GM23338 (cell line): ENCODE measurements around the gene ADGRL3. TPM values are rescaled to one million over a fixed set of nuclear protein-coding genes. Genes with fewer than 3 reads are reported as not detected.

ENCODE experiments used
- ATAC-seq: fragments of 200-7000 bp; cut with Tn5 transposase; 3 replicates; pipeline ENCODE4 v1.9.1; 2020
- DNase-seq: peaks from one replicate; pipeline ENCODE4 v3.0.0-alpha.2; 2015; ENCODE audit warnings: low spot score
- H2AFZ ChIP-seq: fragments of 200-600 bp; sonication (generic); 2 replicates; pipeline ENCODE4 v1.8.0; 2016; ENCODE audit warnings: antibody characterized with exemption, mild to moderate bottlenecking, moderate library complexity
- H3F3A ChIP-seq: fragments of 200-600 bp; sonication (generic); replicated peaks from 2 replicates; pipeline ENCODE4 v1.8.0; 2017; ENCODE audit warnings: antibody characterized with exemption, mixed run types, low read depth
- H3K27ac ChIP-seq: fragments of 200-600 bp; sonication (generic); 2 replicates; pipeline ENCODE4 v1.6.1; 2016; ENCODE audit warnings: low read depth
- H3K27me3 ChIP-seq: fragments of 200-600 bp; sonication (generic); 2 replicates; pipeline ENCODE4 v1.8.0; 2016; ENCODE audit warnings: mild to moderate bottlenecking, mixed run types, moderate library complexity; ENCODE audit not compliant: insufficient read depth
- H3K36me3 ChIP-seq: fragments of 200-600 bp; sonication (generic); 2 replicates; pipeline ENCODE4 v1.8.0; 2016; ENCODE audit warnings: mild to moderate bottlenecking; ENCODE audit not compliant: insufficient read depth
- H3K4me1 ChIP-seq: fragments of 200-600 bp; sonication (generic); 2 replicates; pipeline ENCODE4 v1.8.0; 2016; ENCODE audit warnings: mild to moderate bottlenecking, moderate library complexity; ENCODE audit not compliant: insufficient read depth
- H3K4me2 ChIP-seq: fragments of 200-600 bp; sonication (generic); 2 replicates; pipeline ENCODE4 v1.7.1; 2017; ENCODE audit warnings: mixed run types
- H3K4me3 ChIP-seq: fragments of 200-600 bp; sonication (generic); 2 replicates; pipeline ENCODE4 v1.6.1; 2016; ENCODE audit warnings: mixed run types
- H3K79me2 ChIP-seq: fragments of 200-600 bp; sonication (generic); replicated peaks from 2 replicates; pipeline ENCODE4 v1.8.0; 2017; ENCODE audit warnings: mild to moderate bottlenecking; ENCODE audit not compliant: insufficient read depth
- H3K9me2 ChIP-seq: fragments of 200-600 bp; sonication (generic); 2 replicates; pipeline ENCODE4 v1.8.0; 2017; ENCODE audit not compliant: insufficient read depth
- H4K20me1 ChIP-seq: fragments of 200-600 bp; sonication (generic); replicated peaks from 2 replicates; pipeline ENCODE4 v1.8.0; 2017; ENCODE audit warnings: mild to moderate bottlenecking; ENCODE audit not compliant: insufficient read depth
- H3K27ac Mint-ChIP-seq: 2 replicates; pipeline ENCODE4 v1.8.0; 2020; ENCODE audit warnings: inconsistent platforms, mild to moderate bottlenecking, moderate library complexity, mixed read lengths
- H3K27me3 Mint-ChIP-seq: 3 replicates; pipeline ENCODE4 v1.8.0; 2022; ENCODE audit warnings: low read depth, mild to moderate bottlenecking, moderate library complexity, mixed read lengths, inconsistent platforms; ENCODE audit not compliant: insufficient read depth, poor library complexity
- H3K36me3 Mint-ChIP-seq: 3 replicates; pipeline ENCODE4 v1.8.0; 2021; ENCODE audit warnings: low read depth, mild to moderate bottlenecking, inconsistent platforms, moderate library complexity, mixed read lengths
- H3K4me1 Mint-ChIP-seq: 3 replicates; pipeline ENCODE4 v1.8.0; 2020; ENCODE audit warnings: mild to moderate bottlenecking, inconsistent platforms, mixed read lengths
- H3K4me3 Mint-ChIP-seq: 3 replicates; pipeline ENCODE4 v1.8.0; 2021; ENCODE audit warnings: moderate library complexity, mild to moderate bottlenecking, inconsistent platforms, mixed read lengths
- H3K9me3 Mint-ChIP-seq: 3 replicates; pipeline ENCODE4 v1.8.0; 2020; ENCODE audit warnings: moderate library complexity, mild to moderate bottlenecking, inconsistent platforms, mixed read lengths
- CREB1 ChIP-seq: fragments of 250-450 bp; sonication (Bioruptor Pico); IDR thresholded peaks from 2 replicates; pipeline ENCODE4 v1.5.0; 2020; ENCODE audit warnings: low read depth, mild to moderate bottlenecking, moderate library complexity
- ETS1 ChIP-seq: IDR thresholded peaks from 2 replicates; pipeline ENCODE4 v1.6.1; 2016; ENCODE audit warnings: antibody characterized with exemption
- EZH2 ChIP-seq: fragments of 200-600 bp; sonication (generic); IDR thresholded peaks from one replicate; pipeline ENCODE4 v1.8.0; 2017; ENCODE audit warnings: antibody characterized with exemption, mild to moderate bottlenecking, low read depth; ENCODE audit not compliant: unreplicated experiment
- EZH2phosphoT487 ChIP-seq: fragments of 200-600 bp; sonication (generic); IDR thresholded peaks from one replicate; pipeline ENCODE4 v1.8.1; 2018; ENCODE audit warnings: antibody characterized with exemption; ENCODE audit not compliant: unreplicated experiment
- JUNB ChIP-seq: IDR thresholded peaks from one replicate; pipeline ENCODE4 v1.6.1; 2016; ENCODE audit warnings: antibody characterized with exemption; ENCODE audit not compliant: unreplicated experiment
- NANOG ChIP-seq: IDR thresholded peaks from 2 replicates; pipeline ENCODE4 v1.6.1; 2016; ENCODE audit warnings: antibody characterized with exemption, borderline replicate concordance
- POLR2AphosphoS5 ChIP-seq: IDR thresholded peaks from 2 replicates; pipeline ENCODE4 v1.6.1; 2016; ENCODE audit warnings: antibody characterized with exemption, low read depth
- REST ChIP-seq: IDR thresholded peaks from one replicate; pipeline ENCODE4 v1.6.1; 2018; ENCODE audit warnings: antibody characterized with exemption; ENCODE audit not compliant: unreplicated experiment
- STAT1 ChIP-seq: IDR thresholded peaks from one replicate; pipeline ENCODE4 v1.6.1; 2016; ENCODE audit warnings: antibody characterized with exemption; ENCODE audit not compliant: unreplicated experiment
- ZNF114 ChIP-seq: fragments of 250-450 bp; sonication (Bioruptor Pico); IDR thresholded peaks from 2 replicates; pipeline ENCODE4 v1.5.0; 2020; ENCODE audit warnings: mild to moderate bottlenecking, moderate library complexity
- ZNF331 ChIP-seq: fragments of 250-450 bp; sonication (Bioruptor Pico); IDR thresholded peaks from 2 replicates; pipeline ENCODE4 v1.5.0; 2020; ENCODE audit warnings: low read depth, mild to moderate bottlenecking, moderate library complexity
- polyA plus RNA-seq: library from polyadenylated mRNA; unstranded; fragments of >200 nt; fragmentation: Nextera tagmentation; extraction: Ambion mirVana; gene quantifications from 2 replicates; pipeline ENCODE4 v1.2.1, GENCODE V29; 2016
- total RNA-seq: library from RNA; depleted of rRNA; stranded (reverse); fragments of >200 nt; shearing (Covaris generic); gene quantifications from 2 replicates; pipeline ENCODE4 v1.2.3, GENCODE V29; 2014
- TF ChIP-seq, protein P1 (sequence below): fragments of 250-450 bp; sonication (Bioruptor Pico); IDR thresholded peaks from 2 replicates; pipeline ENCODE4 v1.5.0; 2020; ENCODE audit warnings: mild to moderate bottlenecking, moderate library complexity
- TF ChIP-seq, protein P2 (sequence below), 2 experiments: fragments of 200-600 bp in 1 of 2; sonication (generic) in 1 of 2; conservative IDR thresholded peaks; 2 replicates each; pipeline versions ENCODE4 v1.5.1 to v1.6.1; 2016 to 2017; ENCODE audit warnings: antibody characterized with exemption in 2 of 2, low read depth in 2 of 2, mild to moderate bottlenecking in 2 of 2, moderate library complexity in 1 of 2

The ADGRL3 gene
- total and polyA plus RNA-seq, 2 experiments from 2014 or later, result 9.7 to 16.5 TPM

GRCh38 chr4:61795998-61796397 is 595.9 kb downstream of the ADGRL3 start (continued):
- TF ChIP-seq CREB1 (no peak), NANOG (no peak), EZH2 (no peak)

GRCh38 chr4:61799794-61800193 is 599.7 kb downstream of the ADGRL3 start:
- no peak overlapping the region for H3K4me3 ChIP-seq
- no peaks in the 10 kb centered on the region for H4K20me1 ChIP-seq
- Mint-ChIP-seq H3K36me3 (no peaks in the 10 kb centered on the region), H3K4me1 (peaks cover 25% of the 10 kb centered on the region), H3K27me3 (peaks cover 4% of the 10 kb centered on the region), H3K9me3 (no peaks in the 10 kb centered on the region), H3K4me3 (no peak overlapping the region), H3K27ac (no peak overlapping the region)
- no peaks in the 10 kb centered on the region for H3K79me2 ChIP-seq
- DNase-seq (no peak), ATAC-seq (no peak)
- no peaks in the 10 kb centered on the region for H3K9me2 ChIP-seq
- peaks cover 18% of the 10 kb centered on the region for H3K4me1 ChIP-seq
- H3K4me2 ChIP-seq, result no peak overlapping the region
- H3K36me3 ChIP-seq, result no peaks in the 10 kb centered on the region
- no peaks in the 10 kb centered on the region; the same call in 1 of the 2 replicates for H3F3A ChIP-seq
- TF ChIP-seq JUNB, result no peak
- no peak for TF ChIP-seq NANOG
- no peak for TF ChIP-seq CREB1
- no peak for TF ChIP-seq STAT1
- TF ChIP-seq REST, result no peak
- TF ChIP-seq ZNF114 (CRISPR knock-in tag), result no peak
- TF ChIP-seq, protein P1, sequence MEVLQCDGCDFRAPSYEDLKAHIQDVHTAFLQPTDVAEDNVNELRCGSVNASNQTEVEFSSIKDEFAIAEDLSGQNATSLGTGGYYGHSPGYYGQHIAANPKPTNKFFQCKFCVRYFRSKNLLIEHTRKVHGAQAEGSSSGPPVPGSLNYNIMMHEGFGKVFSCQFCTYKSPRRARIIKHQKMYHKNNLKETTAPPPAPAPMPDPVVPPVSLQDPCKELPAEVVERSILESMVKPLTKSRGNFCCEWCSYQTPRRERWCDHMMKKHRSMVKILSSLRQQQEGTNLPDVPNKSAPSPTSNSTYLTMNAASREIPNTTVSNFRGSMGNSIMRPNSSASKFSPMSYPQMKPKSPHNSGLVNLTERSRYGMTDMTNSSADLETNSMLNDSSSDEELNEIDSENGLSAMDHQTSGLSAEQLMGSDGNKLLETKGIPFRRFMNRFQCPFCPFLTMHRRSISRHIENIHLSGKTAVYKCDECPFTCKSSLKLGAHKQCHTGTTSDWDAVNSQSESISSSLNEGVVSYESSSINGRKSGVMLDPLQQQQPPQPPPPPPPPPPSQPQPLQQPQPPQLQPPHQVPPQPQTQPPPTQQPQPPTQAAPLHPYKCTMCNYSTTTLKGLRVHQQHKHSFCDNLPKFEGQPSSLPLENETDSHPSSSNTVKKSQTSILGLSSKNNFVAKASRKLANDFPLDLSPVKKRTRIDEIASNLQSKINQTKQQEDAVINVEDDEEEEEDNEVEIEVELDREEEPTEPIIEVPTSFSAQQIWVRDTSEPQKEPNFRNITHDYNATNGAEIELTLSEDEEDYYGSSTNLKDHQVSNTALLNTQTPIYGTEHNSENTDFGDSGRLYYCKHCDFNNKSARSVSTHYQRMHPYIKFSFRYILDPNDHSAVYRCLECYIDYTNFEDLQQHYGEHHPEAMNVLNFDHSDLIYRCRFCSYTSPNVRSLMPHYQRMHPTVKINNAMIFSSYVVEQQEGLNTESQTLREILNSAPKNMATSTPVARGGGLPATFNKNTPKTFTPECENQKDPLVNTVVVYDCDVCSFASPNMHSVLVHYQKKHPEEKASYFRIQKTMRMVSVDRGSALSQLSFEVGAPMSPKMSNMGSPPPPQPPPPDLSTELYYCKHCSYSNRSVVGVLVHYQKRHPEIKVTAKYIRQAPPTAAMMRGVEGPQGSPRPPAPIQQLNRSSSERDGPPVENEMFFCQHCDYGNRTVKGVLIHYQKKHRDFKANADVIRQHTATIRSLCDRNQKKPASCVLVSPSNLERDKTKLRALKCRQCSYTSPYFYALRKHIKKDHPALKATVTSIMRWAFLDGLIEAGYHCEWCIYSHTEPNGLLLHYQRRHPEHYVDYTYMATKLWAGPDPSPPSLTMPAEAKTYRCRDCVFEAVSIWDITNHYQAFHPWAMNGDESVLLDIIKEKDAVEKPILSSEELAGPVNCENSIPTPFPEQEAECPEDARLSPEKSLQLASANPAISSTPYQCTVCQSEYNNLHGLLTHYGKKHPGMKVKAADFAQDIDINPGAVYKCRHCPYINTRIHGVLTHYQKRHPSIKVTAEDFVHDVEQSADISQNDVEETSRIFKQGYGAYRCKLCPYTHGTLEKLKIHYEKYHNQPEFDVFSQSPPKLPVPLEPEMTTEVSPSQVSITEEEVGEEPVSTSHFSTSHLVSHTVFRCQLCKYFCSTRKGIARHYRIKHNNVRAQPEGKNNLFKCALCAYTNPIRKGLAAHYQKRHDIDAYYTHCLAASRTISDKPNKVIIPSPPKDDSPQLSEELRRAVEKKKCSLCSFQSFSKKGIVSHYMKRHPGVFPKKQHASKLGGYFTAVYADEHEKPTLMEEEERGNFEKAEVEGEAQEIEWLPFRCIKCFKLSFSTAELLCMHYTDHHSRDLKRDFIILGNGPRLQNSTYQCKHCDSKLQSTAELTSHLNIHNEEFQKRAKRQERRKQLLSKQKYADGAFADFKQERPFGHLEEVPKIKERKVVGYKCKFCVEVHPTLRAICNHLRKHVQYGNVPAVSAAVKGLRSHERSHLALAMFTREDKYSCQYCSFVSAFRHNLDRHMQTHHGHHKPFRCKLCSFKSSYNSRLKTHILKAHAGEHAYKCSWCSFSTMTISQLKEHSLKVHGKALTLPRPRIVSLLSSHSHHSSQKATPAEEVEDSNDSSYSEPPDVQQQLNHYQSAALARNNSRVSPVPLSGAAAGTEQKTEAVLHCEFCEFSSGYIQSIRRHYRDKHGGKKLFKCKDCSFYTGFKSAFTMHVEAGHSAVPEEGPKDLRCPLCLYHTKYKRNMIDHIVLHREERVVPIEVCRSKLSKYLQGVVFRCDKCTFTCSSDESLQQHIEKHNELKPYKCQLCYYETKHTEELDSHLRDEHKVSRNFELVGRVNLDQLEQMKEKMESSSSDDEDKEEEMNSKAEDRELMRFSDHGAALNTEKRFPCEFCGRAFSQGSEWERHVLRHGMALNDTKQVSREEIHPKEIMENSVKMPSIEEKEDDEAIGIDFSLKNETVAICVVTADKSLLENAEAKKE (CRISPR knock-in tag), result no peak
- TF ChIP-seq ZNF331 (CRISPR knock-in tag), result no peak
- TF ChIP-seq EZH2phosphoT487, result no peak
- no peak for TF ChIP-seq POLR2AphosphoS5
- no peak for TF ChIP-seq ETS1
- TF ChIP-seq, protein P2, sequence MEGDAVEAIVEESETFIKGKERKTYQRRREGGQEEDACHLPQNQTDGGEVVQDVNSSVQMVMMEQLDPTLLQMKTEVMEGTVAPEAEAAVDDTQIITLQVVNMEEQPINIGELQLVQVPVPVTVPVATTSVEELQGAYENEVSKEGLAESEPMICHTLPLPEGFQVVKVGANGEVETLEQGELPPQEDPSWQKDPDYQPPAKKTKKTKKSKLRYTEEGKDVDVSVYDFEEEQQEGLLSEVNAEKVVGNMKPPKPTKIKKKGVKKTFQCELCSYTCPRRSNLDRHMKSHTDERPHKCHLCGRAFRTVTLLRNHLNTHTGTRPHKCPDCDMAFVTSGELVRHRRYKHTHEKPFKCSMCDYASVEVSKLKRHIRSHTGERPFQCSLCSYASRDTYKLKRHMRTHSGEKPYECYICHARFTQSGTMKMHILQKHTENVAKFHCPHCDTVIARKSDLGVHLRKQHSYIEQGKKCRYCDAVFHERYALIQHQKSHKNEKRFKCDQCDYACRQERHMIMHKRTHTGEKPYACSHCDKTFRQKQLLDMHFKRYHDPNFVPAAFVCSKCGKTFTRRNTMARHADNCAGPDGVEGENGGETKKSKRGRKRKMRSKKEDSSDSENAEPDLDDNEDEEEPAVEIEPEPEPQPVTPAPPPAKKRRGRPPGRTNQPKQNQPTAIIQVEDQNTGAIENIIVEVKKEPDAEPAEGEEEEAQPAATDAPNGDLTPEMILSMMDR (conservative IDR thresholded peaks at IDR 0.05; ENCODE audit: low read depth in 2 of 2), result no peak
- no peak for TF ChIP-seq EZH2
- no peaks in the 10 kb centered on the region for H3K27me3 ChIP-seq
- H3K27ac ChIP-seq, result no peak overlapping the region
- H2AFZ ChIP-seq, result no peak overlapping the region
